H9 (cell line): ENCODE measurements around the gene ATOSB. TPM values are rescaled to one million over a fixed set of nuclear protein-coding genes. Genes with fewer than 3 reads are reported as not detected.

Experiments used
- DNase-seq: peaks from one replicate; pipeline ENCODE4 v3.0.0-alpha.2; 2017
- H2AFZ ChIP-seq: one replicate; pipeline ENCODE4 v1.6.1; 2013; ENCODE audit warnings: mild to moderate bottlenecking, low read length, control low read depth, moderate library complexity
- H2AK5ac ChIP-seq: 2 replicates; pipeline ENCODE4 v1.6.1; 2013; ENCODE audit warnings: low read length, control low read depth, mixed read lengths; ENCODE audit not compliant: insufficient read length
- H2BK120ac ChIP-seq: one replicate; pipeline ENCODE4 v1.6.1; 2013; ENCODE audit warnings: low read depth, mild to moderate bottlenecking, low read length, control low read depth, inconsistent platforms; ENCODE audit not compliant: poor library complexity, severe bottlenecking
- H2BK12ac ChIP-seq: 2 replicates; pipeline ENCODE4 v1.6.1; 2013; ENCODE audit warnings: low read length, control low read depth, mixed read lengths, low read depth; ENCODE audit not compliant: insufficient read length
- H2BK15ac ChIP-seq: 2 replicates; pipeline ENCODE4 v1.6.1; 2013; ENCODE audit warnings: low read depth, low read length, control low read depth
- H2BK20ac ChIP-seq: one replicate; pipeline ENCODE4 v1.6.1; 2013; ENCODE audit warnings: low read depth, mild to moderate bottlenecking, low read length, control low read depth, inconsistent platforms; ENCODE audit not compliant: poor library complexity, severe bottlenecking
- H2BK5ac ChIP-seq: 2 replicates; pipeline ENCODE4 v1.6.1; 2013; ENCODE audit warnings: low read length, control low read depth, mixed read lengths; ENCODE audit not compliant: insufficient read length
- H3K14ac ChIP-seq: 2 replicates; pipeline ENCODE4 v1.6.1; 2013; ENCODE audit warnings: low read length, control low read depth; ENCODE audit not compliant: insufficient read depth
- H3K18ac ChIP-seq: 2 replicates; pipeline ENCODE4 v1.6.1; 2013; ENCODE audit warnings: low read depth, mild to moderate bottlenecking, mixed read lengths, low read length, control low read depth; ENCODE audit not compliant: insufficient read length
- H3K23ac ChIP-seq: 2 replicates; pipeline ENCODE4 v1.6.1; 2013; ENCODE audit warnings: low read length, control low read depth, mixed read lengths, low read depth; ENCODE audit not compliant: insufficient read length
- H3K23me2 ChIP-seq: 2 replicates; pipeline ENCODE4 v1.6.1; 2013; ENCODE audit warnings: low read depth, mild to moderate bottlenecking, mixed read lengths, low read length, control low read depth; ENCODE audit not compliant: insufficient read length, poor library complexity, severe bottlenecking
- H3K27ac ChIP-seq: 2 replicates; pipeline ENCODE4 v1.5.1; 2013; ENCODE audit warnings: low read length, control low read depth, mixed read lengths, low read depth; ENCODE audit not compliant: insufficient read length
- H3K27me3 ChIP-seq: 2 replicates; pipeline ENCODE4 v1.6.1; 2013; ENCODE audit warnings: low read length, control low read depth, inconsistent platforms; ENCODE audit not compliant: insufficient read depth
- H3K4ac ChIP-seq: 2 replicates; pipeline ENCODE4 v1.6.1; 2013; ENCODE audit warnings: low read depth, mild to moderate bottlenecking, control low read depth, inconsistent platforms, low read length, moderate library complexity
- H3K4me1 ChIP-seq: 2 replicates; pipeline ENCODE4 v1.6.1; 2013; ENCODE audit warnings: low read length, control low read depth, inconsistent platforms; ENCODE audit not compliant: insufficient read depth
- H3K4me2 ChIP-seq: 2 replicates; pipeline ENCODE4 v1.6.1; 2013; ENCODE audit warnings: low read length, control low read depth, mixed read lengths; ENCODE audit not compliant: insufficient read length, insufficient read depth
- H3K56ac ChIP-seq: 2 replicates; pipeline ENCODE4 v1.6.1; 2013; ENCODE audit warnings: low read depth, mild to moderate bottlenecking, mixed read lengths, low read length, control low read depth; ENCODE audit not compliant: insufficient read length
- H3K79me1 ChIP-seq: 2 replicates; pipeline ENCODE4 v1.6.1; 2013; ENCODE audit warnings: low read depth, mild to moderate bottlenecking, moderate library complexity, low read length, control low read depth, inconsistent platforms; ENCODE audit not compliant: insufficient read depth, poor library complexity, severe bottlenecking
- H3K79me2 ChIP-seq: 2 replicates; pipeline ENCODE4 v1.6.1; 2013; ENCODE audit warnings: low read length, control low read depth, inconsistent platforms; ENCODE audit not compliant: insufficient read depth
- H3K9ac ChIP-seq: 2 replicates; pipeline ENCODE4 v1.6.1; 2013; ENCODE audit warnings: low read length, control low read depth, mixed read lengths; ENCODE audit not compliant: insufficient read length; ENCODE audit errors: extremely low read depth
- H3K9me3 ChIP-seq: one replicate; pipeline ENCODE4 v1.6.1; 2013; ENCODE audit warnings: low read depth, low read length, inconsistent platforms; ENCODE audit not compliant: control insufficient read depth
- H3T11ph ChIP-seq: one replicate; pipeline ENCODE4 v1.6.1; 2013; ENCODE audit warnings: mild to moderate bottlenecking, low read length, control low read depth, inconsistent platforms
- H4K20me1 ChIP-seq: one replicate; pipeline ENCODE4 v1.6.1; 2013; ENCODE audit not compliant: control insufficient read depth, insufficient read length, insufficient read depth
- H4K5ac ChIP-seq: 2 replicates; pipeline ENCODE4 v1.6.1; 2013; ENCODE audit warnings: low read depth, mild to moderate bottlenecking, mixed read lengths, low read length, control low read depth; ENCODE audit not compliant: insufficient read length
- H4K8ac ChIP-seq: replicated peaks from 2 replicates; pipeline ENCODE4 v1.6.1; 2013; ENCODE audit warnings: low read length, control low read depth, mixed read lengths, low read depth; ENCODE audit not compliant: insufficient read length
- H4K91ac ChIP-seq: 2 replicates; pipeline ENCODE4 v1.6.1; 2013; ENCODE audit warnings: low read depth, mild to moderate bottlenecking, moderate library complexity, mixed read lengths, low read length, control low read depth; ENCODE audit not compliant: insufficient read length
- H3K27ac Mint-ChIP-seq, 3 experiments: 2 replicates in 2 of 3; 3 replicates in 1 of 3; pipeline ENCODE4 v1.8.0; 2020 to 2021; ENCODE audit warnings: mixed read lengths in 3 of 3, mild to moderate bottlenecking in 1 of 3, moderate library complexity in 1 of 3
- H3K27me3 Mint-ChIP-seq: 2 replicates; pipeline ENCODE4 v1.8.0; 2021; ENCODE audit warnings: low read depth, mild to moderate bottlenecking, moderate library complexity, mixed read lengths
- H3K36me3 Mint-ChIP-seq, 3 experiments: 2 replicates in 2 of 3; 3 replicates in 1 of 3; pipeline ENCODE4 v1.8.0; 2020 to 2021; ENCODE audit warnings: low read depth in 3 of 3, mixed read lengths in 3 of 3; ENCODE audit not compliant: insufficient read depth in 1 of 3
- H3K4me1 Mint-ChIP-seq, 2 experiments: 2 replicates each; pipeline ENCODE4 v1.8.0; 2020; ENCODE audit warnings: mixed read lengths in 2 of 2
- H3K4me3 Mint-ChIP-seq, 2 experiments: 2 replicates in 1 of 2; 3 replicates in 1 of 2; pipeline ENCODE4 v1.8.0; 2020 to 2021; ENCODE audit warnings: mild to moderate bottlenecking in 2 of 2, mixed read lengths in 2 of 2, moderate library complexity in 1 of 2
- H3K9me3 Mint-ChIP-seq, 2 experiments: 2 replicates in 1 of 2; 3 replicates in 1 of 2; pipeline ENCODE4 v1.8.0; 2020; ENCODE audit warnings: mild to moderate bottlenecking in 2 of 2, mixed read lengths in 2 of 2, moderate library complexity in 1 of 2
- CTCF ChIP-seq: fragments of 200-600 bp; sonication (generic); conservative IDR thresholded peaks from 3 replicates; pipeline ENCODE4 v1.8.0; 2021; ENCODE audit warnings: antibody characterized with exemption, mild to moderate bottlenecking
- WGBS: extraction: QIAGEN DNeasy Blood & Tissue Kit; methylation state at CpG from one replicate; pipeline ENCODE4 v1.1.7; 2013; ENCODE audit warnings: missing lambda C conversion rate, low lambda C conversion rate, mixed read lengths; ENCODE audit not compliant: insufficient read length; ENCODE audit errors: extremely low coverage; 5-methylcytosine and 5-hydroxymethylcytosine counted together
- total RNA-seq: library from RNA; stranded (reverse); gene quantifications from 2 replicates; pipeline ENCODE4 v1.2.1, GENCODE V29; 2021

Gene ATOSB
- total RNA-seq, 1 experiment from 2014 or later: 5.6 TPM

GRCh38 chr9:35136866-35137265, 21.2 kb upstream of the ATOSB start:
- Mint-ChIP-seq H3K27ac (no peak overlapping the region), H3K27me3 (peaks cover 7% of the 10 kb centered on the region), H3K36me3 (peaks cover 5 to 10% (median 9%) of the 10 kb centered on the region in 3 experiments; a peak in 6 of 7 replicates), H3K4me3 (no peak overlapping the region), H3K4me1 (peaks cover 0 to 5% of the 10 kb centered on the region in 2 experiments; a peak in 2 of 4 replicates), H3K9me3 (peaks cover 35 to 49% of the 10 kb centered on the region in 2 experiments)
- Histone ChIP-seq H2AK5ac (no peak overlapping the region), H4K5ac (no peak overlapping the region), H3K79me2 (no peaks in the 10 kb centered on the region), H3K23ac (no peak overlapping the region), H3K4me1 (no peaks in the 10 kb centered on the region), H3T11ph (no peak overlapping the region), H3K14ac (no peak overlapping the region), H3K27me3 (no peaks in the 10 kb centered on the region), H4K20me1 (no peaks in the 10 kb centered on the region), H2BK20ac (no peak overlapping the region), H3K79me1 (no peaks in the 10 kb centered on the region), H3K4ac (no peak overlapping the region), H3K9me3 (peaks cover 8% of the 10 kb centered on the region), H3K4me2 (no peak overlapping the region), H3K23me2 (no peaks in the 10 kb centered on the region), H3K27ac (no peak overlapping the region), H2BK15ac (no peak overlapping the region), H3K18ac (no peak overlapping the region), H4K91ac (no peak overlapping the region), H2BK12ac (no peak overlapping the region), H3K56ac (no peak overlapping the region), H3K9ac (no peak overlapping the region), H4K8ac (no peak overlapping the region), H2AFZ (no peak overlapping the region), H2BK5ac (no peak overlapping the region), H2BK120ac (no peak overlapping the region)
- no peak for DNase-seq
- no peak for TF ChIP-seq CTCF
- no CpG with 5 or more reads among the region's 8 CpGs for WGBS
